Stimulated activated CD8-positive, alpha-beta memory T cell treated with anti-CD3 and anti-CD28 coated beads, Interleukin-12 subunit alpha, Interleukin-12 subunit beta, amount 100 ng/mL, for 24 hours (primary cell): ENCODE measurements around the gene GJB5.
"Not testable (repeated sequence)": the region's sequence is repeated elsewhere in the genome, so short reads cannot be mapped to it uniquely, and the experiment has no call there.

Experiments
- DNase-seq: peaks from one replicate; pipeline ENCODE4 v3.0.0-alpha.2; 2020; ENCODE audit errors: extremely low read depth

Gene GJB5

DNA sequence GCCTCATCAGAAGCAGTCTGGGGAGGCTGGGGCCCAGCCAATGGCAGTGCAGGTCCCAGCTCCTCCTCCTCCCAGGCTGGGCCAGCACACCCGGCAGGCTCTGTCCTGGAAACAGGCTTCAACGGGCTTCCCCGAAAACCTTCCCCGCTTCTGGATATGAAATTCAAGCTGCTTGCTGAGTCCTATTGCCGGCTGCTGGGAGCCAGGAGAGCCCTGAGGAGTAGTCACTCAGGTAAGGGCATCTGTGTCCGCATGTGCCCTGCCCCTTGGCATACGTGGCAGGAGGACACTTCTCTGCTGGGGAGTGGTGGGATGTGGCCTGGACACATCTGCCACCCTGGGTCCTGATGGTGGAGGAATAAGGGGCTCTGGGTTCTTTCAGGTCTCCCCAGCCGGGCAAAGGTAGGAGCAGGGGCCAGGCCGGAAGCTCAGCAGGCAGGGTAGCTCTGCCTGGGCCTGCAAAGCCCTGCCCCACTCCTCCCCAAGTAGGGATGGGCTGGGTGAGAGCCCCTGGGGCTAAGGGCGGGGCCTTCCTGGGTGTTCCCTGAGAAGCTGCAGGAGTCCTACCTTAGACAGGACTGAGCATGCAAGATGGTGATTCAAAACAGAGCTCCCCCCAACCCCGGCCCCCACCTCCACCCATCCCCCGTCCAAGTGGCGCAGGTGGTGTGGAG, at the start of gene GJB5:
Gene GJB5, plus strand, starts transcription at position 84 of the 674 bp plus-strand sequence. CDS start 2,284 bp downstream, outside the sequence.
- DNase-seq = no peak

DNA sequence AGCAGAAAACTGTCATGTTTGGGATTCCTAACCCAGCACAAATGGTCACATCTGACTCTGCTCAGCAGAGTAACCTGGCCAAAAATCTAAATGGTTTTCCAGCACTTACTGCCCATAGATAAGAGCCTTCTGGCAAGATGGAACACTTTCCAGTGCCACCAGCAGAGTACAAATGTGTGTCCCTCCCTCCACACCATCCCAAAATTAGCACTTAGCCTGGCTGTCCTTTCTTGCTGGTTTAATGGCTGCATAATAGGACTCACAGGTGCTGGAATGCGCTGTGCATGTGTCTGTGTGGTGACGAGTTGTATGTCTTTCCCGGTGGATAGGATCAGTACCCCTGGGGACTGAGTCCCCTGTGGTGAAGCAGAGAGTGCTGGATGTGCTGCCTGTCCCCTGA, 49.8 kb upstream of the GJB5 start:
- no peak for DNase-seq

- no peak for DNase-seq
These were observed 46.7 kb upstream of the GJB5 start for GRCh38 chr1:34708106-34708505.

DNA sequence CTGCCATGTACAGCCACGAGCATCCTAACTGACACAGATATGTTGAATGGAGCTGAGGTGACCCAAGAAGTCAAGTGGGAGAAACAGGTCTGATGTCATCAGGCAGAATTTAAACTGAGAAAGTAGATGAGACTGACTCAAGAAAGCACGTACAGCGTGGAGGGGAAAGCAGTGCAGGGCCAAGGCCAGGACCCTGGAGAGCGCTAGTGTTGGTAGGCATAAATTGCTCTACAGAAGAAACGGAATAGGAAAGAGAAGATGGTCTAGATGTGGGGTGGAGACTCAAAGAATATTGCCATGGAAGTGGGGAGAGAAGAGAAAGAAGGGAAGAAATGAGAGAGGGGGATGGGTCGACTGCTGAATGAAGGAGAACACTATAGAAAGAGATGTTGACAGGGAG, 45.3 kb upstream of the GJB5 start:
- DNase-seq = no peak

DNA sequence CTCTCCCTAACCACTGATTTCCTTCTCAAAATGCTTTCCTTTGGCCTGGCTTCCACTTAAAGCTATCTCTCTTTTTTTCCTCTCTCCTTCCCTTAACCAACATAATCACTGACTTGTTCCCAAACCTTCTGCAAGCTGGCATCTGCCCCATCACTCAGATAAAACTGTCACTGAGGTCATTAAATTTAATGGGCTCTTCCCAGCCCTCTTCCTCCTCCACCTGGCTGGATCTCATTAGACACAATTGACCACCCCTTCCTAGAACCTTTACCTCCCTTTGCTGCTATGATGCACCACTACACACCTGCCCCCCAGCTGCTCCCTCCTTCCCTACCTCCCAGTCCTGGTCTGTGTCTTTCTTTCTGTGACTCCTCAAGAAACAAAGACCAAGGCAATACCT, 44.0 kb upstream of the GJB5 start:
- DNase-seq = no peak

DNA sequence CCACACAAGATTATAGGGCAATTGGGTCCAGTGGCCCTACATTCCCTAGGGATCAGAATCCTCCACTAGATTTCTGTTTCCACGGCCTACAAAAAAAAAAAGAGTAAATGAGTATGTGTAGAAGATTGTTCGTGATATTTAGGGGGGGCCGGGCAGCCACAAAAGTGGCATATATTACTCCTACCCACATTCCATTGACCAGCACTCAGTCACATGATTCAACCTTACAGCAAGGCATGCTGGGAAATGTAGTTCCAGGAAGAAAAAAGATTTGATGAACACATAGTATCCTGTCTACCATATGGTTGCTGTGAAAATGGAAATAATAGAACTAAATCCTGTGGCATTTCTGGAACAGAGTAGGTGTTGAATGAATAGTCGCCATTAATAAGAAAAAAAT, 43.4 kb upstream of the GJB5 start:
- no peak for DNase-seq

DNA sequence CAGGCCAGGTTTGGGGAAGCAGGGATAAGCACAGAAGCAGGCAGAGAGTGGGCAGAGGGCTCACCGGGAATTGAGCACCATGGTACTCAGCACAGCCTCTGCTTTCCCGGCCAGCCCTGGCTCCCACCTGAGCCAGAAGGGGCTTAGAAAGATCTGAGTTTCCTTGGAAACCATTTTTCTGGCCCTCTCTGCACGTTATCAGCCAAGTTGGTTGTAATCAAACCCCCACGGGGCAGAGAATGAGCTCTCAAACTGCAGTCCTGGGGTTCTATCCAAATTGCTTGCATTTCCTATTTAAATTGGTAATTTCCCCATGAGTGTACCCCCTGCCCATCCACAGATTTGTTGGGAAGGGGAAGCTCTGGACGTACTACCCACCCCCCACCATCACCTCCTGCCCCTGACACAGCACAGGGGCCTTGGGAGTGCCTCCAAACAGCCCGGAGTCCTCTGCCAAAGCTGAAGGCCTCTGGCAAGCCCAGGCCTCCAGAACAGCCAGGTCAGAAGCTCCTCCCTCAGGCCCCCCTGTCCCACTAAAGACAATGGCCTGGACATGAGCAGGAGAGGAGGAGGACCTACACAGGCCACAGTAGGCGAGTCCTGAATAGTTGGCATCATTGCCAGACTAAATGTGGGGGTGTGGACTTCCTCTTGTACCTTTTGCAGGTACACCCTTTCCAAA, 42.7 kb upstream of the GJB5 start:
- no peak for DNase-seq

- DNase-seq = no peak
These were observed 41.4 kb upstream of the GJB5 start for GRCh38 chr1:34713443-34713842.

DNA sequence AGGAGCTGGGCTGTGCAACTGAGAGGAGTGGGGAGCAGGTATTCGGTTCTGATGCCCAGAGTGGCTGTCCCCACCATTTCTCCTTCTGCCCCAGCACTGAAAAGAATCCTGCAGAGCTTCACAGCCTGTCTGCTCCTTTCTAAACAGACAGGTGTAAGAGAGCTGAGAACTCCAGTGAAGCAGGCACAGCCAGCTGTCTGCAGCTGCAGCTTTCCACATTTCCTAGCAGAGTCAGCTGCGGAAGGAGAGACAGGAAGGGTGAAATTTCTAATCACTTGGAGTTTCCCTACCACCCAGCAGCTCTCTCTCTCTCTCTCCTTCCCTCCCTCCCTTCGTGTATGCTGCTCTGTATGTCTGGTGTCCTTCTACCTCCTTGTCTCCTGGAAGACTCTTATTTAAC, 40.5 kb upstream of the GJB5 start:
- DNase-seq = no peak

- no peak for DNase-seq
These were observed 39.7 kb upstream of the GJB5 start for GRCh38 chr1:34715139-34715538.

GRCh38 chr1:34721241-34721640, 33.6 kb upstream of the GJB5 start:
- no peak for DNase-seq

DNA sequence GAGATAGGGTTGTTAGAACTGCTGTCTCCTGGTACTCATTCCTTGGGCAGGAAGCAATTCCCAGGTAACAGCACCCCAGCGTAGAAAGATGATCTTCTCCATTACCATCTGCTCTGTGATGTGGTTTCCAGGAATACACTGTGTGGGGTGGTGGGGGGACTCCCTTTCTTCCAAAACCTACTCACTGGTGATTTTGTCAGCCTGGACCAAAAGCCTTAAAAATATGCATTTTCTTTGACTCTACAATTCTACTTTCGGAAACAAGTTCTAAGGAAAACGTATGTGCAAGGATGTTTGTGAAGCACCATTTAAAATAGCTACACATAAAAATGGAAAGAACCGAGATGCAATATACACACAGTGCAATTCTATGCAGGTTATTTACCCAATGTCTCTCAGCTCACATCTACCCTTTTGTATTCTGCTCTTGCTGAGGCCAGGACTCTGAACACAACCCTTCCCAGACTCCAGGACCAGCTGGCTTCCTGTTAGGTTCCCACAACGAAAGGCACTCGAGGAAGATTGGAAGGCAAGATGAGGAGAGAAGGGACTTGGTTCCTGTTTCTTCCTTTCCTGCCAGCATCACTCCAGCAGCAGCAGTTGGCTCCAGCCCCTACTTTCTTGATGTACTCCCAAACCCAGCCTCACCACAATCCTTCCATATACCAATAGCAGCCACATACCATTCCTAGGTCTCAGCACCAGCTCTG, 33.0 kb upstream of the GJB5 start:
- DNase-seq = no peak

DNA sequence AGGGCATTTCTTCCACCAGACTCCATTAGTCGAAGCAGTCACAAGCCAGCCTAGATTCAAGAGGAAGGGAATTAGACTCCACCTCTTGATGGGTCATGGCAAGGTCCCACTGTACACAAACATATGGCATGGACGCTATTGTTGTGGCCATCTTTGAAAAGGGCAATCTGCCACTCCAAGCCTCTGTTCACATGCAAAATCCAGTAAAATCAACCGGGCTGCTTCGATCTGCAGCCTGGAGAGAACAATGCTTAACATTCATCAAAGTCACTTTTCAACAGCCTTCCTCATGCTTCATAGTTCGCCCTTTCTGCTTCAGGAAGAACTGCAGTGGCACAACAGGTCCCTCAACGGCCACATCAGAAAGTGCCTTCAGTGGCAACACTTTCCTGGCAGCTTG, 28.0 kb upstream of the GJB5 start:
- DNase-seq = no peak

GRCh38 chr1:34730485-34730884, 24.4 kb upstream of the GJB5 start:
- no peak for DNase-seq

DNA sequence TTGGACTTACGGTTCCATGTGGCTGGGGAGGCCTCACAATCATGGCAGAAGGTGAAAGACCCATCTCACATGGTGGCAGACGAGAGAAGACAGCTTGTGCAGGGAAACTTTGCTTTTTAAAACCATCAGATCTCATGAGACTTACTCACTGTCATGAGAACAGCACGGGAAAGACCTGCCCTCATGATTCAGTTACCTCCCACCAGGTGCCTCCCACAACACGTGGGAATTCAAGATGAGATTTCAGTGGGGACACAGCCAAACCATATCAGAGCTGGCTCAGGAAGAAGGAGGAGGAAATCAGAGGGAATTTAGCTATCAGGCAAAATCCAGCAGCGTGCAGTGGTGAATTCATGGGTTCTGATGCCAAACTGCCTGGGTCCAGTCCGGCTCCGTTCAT, 22.0 kb upstream of the GJB5 start:
- DNase-seq = not testable (repeated sequence)

GRCh38 chr1:34736692-34737091, 18.2 kb upstream of the GJB5 start:
- no peak for DNase-seq

DNA sequence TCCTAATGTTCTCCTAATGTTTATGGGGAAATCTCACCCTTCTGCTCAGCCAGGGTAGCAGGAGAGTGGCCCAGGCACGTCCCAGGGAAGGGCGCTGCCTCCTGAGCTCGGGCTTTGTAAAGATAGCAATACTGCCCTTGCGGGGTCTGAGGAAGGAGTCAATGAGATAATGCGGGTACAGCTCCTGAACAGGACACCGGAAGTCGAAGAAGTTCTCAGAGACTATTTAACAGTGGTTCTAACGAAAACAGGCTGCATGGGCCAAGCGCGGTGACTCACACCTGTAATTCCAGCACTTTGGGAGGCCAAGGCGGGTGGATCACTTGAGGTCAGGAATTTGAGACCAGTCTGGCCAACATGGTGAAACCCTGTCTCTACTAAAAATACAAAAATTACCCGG, 17.6 kb upstream of the GJB5 start:
- not testable (repeated sequence) for DNase-seq

GRCh38 chr1:34739613-34740012, 15.2 kb upstream of the GJB5 start:
- DNase-seq = no peak

DNA sequence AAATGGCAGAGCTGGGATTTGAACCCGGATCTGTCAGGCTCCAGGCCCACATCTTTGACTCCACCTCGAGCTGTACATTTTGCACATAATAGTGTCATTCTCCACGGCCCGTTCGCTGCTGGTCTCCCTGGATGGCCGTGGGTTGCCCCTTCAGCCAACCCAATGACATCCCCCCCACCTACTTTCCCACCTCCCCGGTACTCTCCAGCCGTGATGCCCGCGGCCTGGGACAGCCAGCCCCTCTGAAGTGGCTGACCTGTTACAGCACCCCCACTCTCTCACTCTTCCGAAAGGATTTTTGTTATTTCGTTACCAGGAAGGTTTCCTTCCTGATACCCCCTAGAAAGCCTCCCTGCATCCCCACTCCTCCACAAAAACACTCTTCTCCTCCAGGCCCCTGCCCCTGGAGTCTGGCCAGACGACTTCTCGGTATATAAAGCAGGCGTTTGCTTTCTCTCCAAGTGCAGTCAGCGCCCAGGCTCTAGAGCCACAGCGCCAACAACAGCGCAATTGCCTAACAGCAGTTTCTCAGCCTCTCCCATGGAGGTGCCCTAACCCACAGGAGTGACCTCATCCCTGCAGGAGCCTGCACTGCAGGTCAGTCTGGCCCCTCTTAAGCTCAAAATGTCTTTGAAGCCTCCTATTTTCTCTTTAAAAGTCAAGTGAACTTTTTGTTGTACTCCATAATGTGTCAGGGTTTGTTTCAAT, 14.5 kb upstream of the GJB5 start:
- DNase-seq = no peak

GRCh38 chr1:34742667-34743270, 12.1 kb upstream of the GJB5 start:
- DNase-seq = peak; percentile 42

- no peak for DNase-seq
These were observed 11.1 kb upstream of the GJB5 start for GRCh38 chr1:34743775-34744174.

- no peak for DNase-seq
These were observed 10.0 kb upstream of the GJB5 start for GRCh38 chr1:34744851-34745250.
